Caco-2 (cell line): ENCODE measurements around the gene COX5B. TPM values are rescaled to one million over a fixed set of nuclear protein-coding genes. Genes with fewer than 3 reads are reported as not detected.
"Not testable (repeated sequence)": the region's sequence is repeated elsewhere in the genome, so short reads cannot be mapped to it uniquely, and the experiment has no call there.

Source experiments
- BruUV-seq: library from RNA; stranded (reverse); fragments of 400-500 nt; replicated peaks from 2 replicates; lab custom pipeline; 2021; lab: Mats Ljungman, UMichigan
- CTCF ChIA-PET: fragments of 300-600 bp; sonication (Branson Sonifier 250); formaldehyde crosslinking; loops from one replicate; lab custom pipeline; 2022; ENCODE audit warnings: antibody characterized with exemption; lab: Charles Lee
- POLR2A ChIA-PET: fragments of 300-600 bp; sonication (Branson Sonifier 250); formaldehyde crosslinking; loops from one replicate; lab custom pipeline; 2022; ENCODE audit warnings: antibody characterized with exemption; lab: Charles Lee
- DNase-seq, 2 experiments: peaks; one replicate each; pipeline versions ENCODE4 v3.0.0 to v3.0.0-alpha.2; 2020 to 2022
- H3K27me3 ChIP-seq: replicated peaks from 2 replicates; pipeline ENCODE4 v1.6.0; 2011; ENCODE audit warnings: low read length; ENCODE audit not compliant: control insufficient read depth, insufficient read depth
- H3K36me3 ChIP-seq: 2 replicates; pipeline ENCODE4 v1.5.1; 2011; ENCODE audit warnings: low read length; ENCODE audit not compliant: control insufficient read depth, insufficient read depth
- H3K4me1 ChIP-seq: fragments of 250-450 bp; sonication (Bioruptor Pico); 2 replicates; pipeline ENCODE4 v1.5.1; 2020; ENCODE audit warnings: mild to moderate bottlenecking
- H3K4me3 ChIP-seq: 2 replicates; pipeline ENCODE4 v1.5.1; 2011; ENCODE audit warnings: low read depth, mild to moderate bottlenecking, control low read depth, low read length
- H3K9me3 ChIP-seq: fragments of 250-450 bp; sonication (Bioruptor Pico); 2 replicates; pipeline ENCODE4 v1.5.1; 2020; ENCODE audit warnings: mild to moderate bottlenecking, moderate library complexity
- H3K27ac Mint-ChIP-seq: one replicate; pipeline ENCODE4 v1.8.0; 2022; ENCODE audit warnings: mixed read lengths; ENCODE audit not compliant: unreplicated experiment
- H3K27me3 Mint-ChIP-seq: one replicate; pipeline ENCODE4 v1.8.0; 2022; ENCODE audit warnings: mixed read lengths; ENCODE audit not compliant: insufficient read depth, unreplicated experiment
- H3K36me3 Mint-ChIP-seq: one replicate; pipeline ENCODE4 v1.8.0; 2022; ENCODE audit warnings: mild to moderate bottlenecking, mixed read lengths; ENCODE audit not compliant: insufficient read depth, unreplicated experiment
- H3K4me1 Mint-ChIP-seq: one replicate; pipeline ENCODE4 v1.8.0; 2022; ENCODE audit warnings: low read depth, mixed read lengths; ENCODE audit not compliant: unreplicated experiment
- H3K4me3 Mint-ChIP-seq: one replicate; pipeline ENCODE4 v1.8.0; 2022; ENCODE audit warnings: mild to moderate bottlenecking, moderate library complexity, mixed read lengths; ENCODE audit not compliant: unreplicated experiment
- H3K9me3 Mint-ChIP-seq: one replicate; pipeline ENCODE4 v1.8.0; 2022; ENCODE audit warnings: mixed read lengths; ENCODE audit not compliant: unreplicated experiment
- CTCF ChIP-seq, 2 experiments: fragments of 200-600 bp in 1 of 2; IDR thresholded peaks; 1 replicate in 1 of 2; 2 replicates in 1 of 2; pipeline versions ENCODE4 v1.5.1 to v1.8.0; 2011 to 2022; ENCODE audit warnings: antibody characterized with exemption in 1 of 2, control low read depth in 1 of 2, inconsistent platforms in 1 of 2, low read depth in 1 of 2, low read length in 1 of 2, mild to moderate bottlenecking in 1 of 2, moderate library complexity in 1 of 2; ENCODE audit not compliant: insufficient read depth in 1 of 2, severe bottlenecking in 1 of 2, unreplicated experiment in 1 of 2
- intact Hi-C: fragments of 100-400 bp; cut with micrococcal nuclease; formaldehyde crosslinking; loops from one replicate; pipeline ENCODE4 v1.10.0; 2022; ENCODE audit not compliant: unreplicated experiment
- total RNA-seq: library from RNA; stranded (reverse); gene quantifications from 2 replicates; pipeline ENCODE4 v1.2.3, GENCODE V29; 2022

Gene COX5B
- total RNA-seq, 1 experiment from 2014 or later, result 313 TPM

GRCh38 chr2:97676620-97677019 is 30.8 kb downstream of the COX5B start:
- peaks cover 6% of the 10 kb centered on the region for H3K4me1 ChIP-seq
- no peaks in the 10 kb centered on the region; the same call in 1 of the 2 replicates for H3K9me3 ChIP-seq
- Mint-ChIP-seq H3K4me3 (no peak overlapping the region), H3K9me3 (no peaks in the 10 kb centered on the region), H3K36me3 (no peaks in the 10 kb centered on the region), H3K27ac (no peak overlapping the region), H3K4me1 (no peaks in the 10 kb centered on the region), H3K27me3 (no peaks in the 10 kb centered on the region)
- ChIA-PET CTCF (interaction anchor here (1.4 to 2.1 kb wide), 2 partner anchors 13 to 24 kb away, joined by 3 to 7 read pairs; partner anchors contain the start of gene ACTR1B), POLR2A (no interaction called here)
- H3K4me3 ChIP-seq, result no peak overlapping the region
- H3K27me3 ChIP-seq, result no peaks in the 10 kb centered on the region
- intact Hi-C loops, result no loop called here
- H3K36me3 ChIP-seq, result no peaks in the 10 kb centered on the region
- no peak for DNase-seq
- no TSS peak for BruUV-seq
- no peak for TF ChIP-seq CTCF (IDR thresholded peaks at IDR 0.05; ENCODE audit: insufficient read depth in 1 of 2, low read depth in 1 of 2, low read length in 1 of 2, severe bottlenecking in 1 of 2, unreplicated experiment in 1 of 2)

GRCh38 chr2:97677480-97677879 is 31.6 kb downstream of the COX5B start:
- no peaks in the 10 kb centered on the region for H3K36me3 ChIP-seq
- no peaks in the 10 kb centered on the region for H3K9me3 Mint-ChIP-seq
- H3K4me1 Mint-ChIP-seq, result no peaks in the 10 kb centered on the region
- H3K9me3 ChIP-seq, result no peaks in the 10 kb centered on the region; the same call in 1 of the 2 replicates
- ChIA-PET POLR2A (no interaction called here), CTCF (interaction anchor here (0.6 kb wide), 1 partner anchor 13 kb away, joined by 4 read pairs; the partner anchor contains the start of gene ACTR1B)
- no peak for TF ChIP-seq CTCF (IDR thresholded peaks at IDR 0.05; ENCODE audit: insufficient read depth in 1 of 2, low read depth in 1 of 2, low read length in 1 of 2, severe bottlenecking in 1 of 2, unreplicated experiment in 1 of 2)
- no peaks in the 10 kb centered on the region for H3K36me3 Mint-ChIP-seq
- H3K27ac Mint-ChIP-seq, result no peak overlapping the region
- no peak overlapping the region for H3K4me3 ChIP-seq
- intact Hi-C loops, result no loop called here
- H3K4me1 ChIP-seq, result peaks cover 6% of the 10 kb centered on the region
- no peak for DNase-seq
- no peaks in the 10 kb centered on the region for H3K27me3 ChIP-seq
- BruUV-seq, result no TSS peak
- no peak overlapping the region for H3K4me3 Mint-ChIP-seq
- H3K27me3 Mint-ChIP-seq, result no peaks in the 10 kb centered on the region

DNA sequence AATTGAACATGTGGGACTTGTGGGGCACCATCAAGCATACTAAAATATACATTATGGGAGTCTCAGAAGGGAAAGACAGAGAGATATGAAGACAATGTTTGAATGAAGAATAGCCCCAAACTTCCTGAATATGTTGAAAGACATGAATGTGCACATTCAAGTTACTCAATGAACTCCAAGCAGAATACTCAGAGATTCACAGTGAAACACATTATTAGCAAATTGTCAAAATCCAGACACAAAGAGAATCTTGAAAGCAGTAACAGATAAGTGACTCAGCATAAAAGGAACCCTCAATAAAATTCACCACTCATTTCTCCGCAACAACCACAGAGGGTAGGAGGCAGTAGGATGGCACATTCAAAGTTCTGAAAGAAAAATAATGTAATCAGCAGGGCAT is 32.4 kb downstream of the COX5B start:
- POLR2A ChIA-PET, result no interaction called here
- DNase-seq, result no peak
- CTCF ChIA-PET, result no interaction called here
- H3K4me1 ChIP-seq, result peaks cover 6% of the 10 kb centered on the region
- Mint-ChIP-seq H3K4me3 (no peak overlapping the region), H3K27ac (no peak overlapping the region), H3K9me3 (no peaks in the 10 kb centered on the region), H3K4me1 (no peaks in the 10 kb centered on the region), H3K27me3 (no peaks in the 10 kb centered on the region), H3K36me3 (no peaks in the 10 kb centered on the region)
- H3K4me3 ChIP-seq, result no peak overlapping the region
- intact Hi-C loops, result no loop called here
- no TSS peak for BruUV-seq
- no peaks in the 10 kb centered on the region; the same call in 1 of the 2 replicates for H3K9me3 ChIP-seq
- no peaks in the 10 kb centered on the region for H3K27me3 ChIP-seq
- H3K36me3 ChIP-seq, result no peaks in the 10 kb centered on the region
- no peak for TF ChIP-seq CTCF (IDR thresholded peaks at IDR 0.05; ENCODE audit: insufficient read depth in 1 of 2, low read depth in 1 of 2, low read length in 1 of 2, severe bottlenecking in 1 of 2, unreplicated experiment in 1 of 2)

DNA sequence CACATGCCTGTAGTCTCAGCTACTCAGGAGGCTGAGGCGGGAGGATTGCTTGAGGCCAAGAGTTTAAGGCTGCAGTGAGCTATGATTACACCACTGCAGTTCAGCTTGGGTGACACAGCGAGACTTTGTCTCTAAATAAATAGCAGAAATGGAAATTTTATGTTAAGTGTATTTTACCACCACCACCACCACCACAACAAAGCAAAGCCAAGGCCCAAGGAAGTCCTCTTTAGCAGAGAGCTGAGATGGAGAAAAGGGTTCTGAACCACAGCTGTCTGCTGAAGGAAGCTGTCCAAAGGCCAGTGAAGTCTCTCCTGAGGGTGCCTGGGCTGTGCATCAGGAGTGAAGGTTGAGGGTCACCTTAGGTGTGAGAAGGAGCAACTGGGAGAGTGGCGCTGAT is 41.4 kb downstream of the COX5B start:
- POLR2A ChIA-PET, H3K27me3 Mint-ChIP-seq, H3K36me3 ChIP-seq, H3K4me1 ChIP-seq, intact Hi-C loops, H3K9me3 ChIP-seq, H3K27ac Mint-ChIP-seq, DNase-seq, H3K9me3 Mint-ChIP-seq, H3K4me1 Mint-ChIP-seq, H3K4me3 ChIP-seq, H3K27me3 ChIP-seq, H3K4me3 Mint-ChIP-seq, H3K36me3 Mint-ChIP-seq, BruUV-seq: not testable (repeated sequence)
- CTCF ChIA-PET, result interaction anchor here (2.1 kb wide), 1 partner anchor 23 kb away, joined by 4 read pairs; the partner anchor contains the start of gene ACTR1B
